MM.1S (cell line): ENCODE measurements around the gene VEPH1.

Experiments
- EZH2 ChIP-seq: fragments of 300-600 bp; sonication (generic); optimal IDR thresholded peaks from 2 replicates; pipeline ENCODE3; 2017; ENCODE audit warnings: low read depth, mild to moderate bottlenecking, antibody characterized with exemption, low read length, mixed read lengths
- EZH2phosphoT487 ChIP-seq: fragments of 300-600 bp; sonication (generic); IDR thresholded peaks from 2 replicates; pipeline ENCODE4 v1.6.1; 2018; ENCODE audit warnings: antibody characterized with exemption, low read length
- TF ChIP-seq, protein P1 (sequence below): fragments of 300-600 bp; sonication (generic); IDR thresholded peaks from 2 replicates; pipeline ENCODE4 v1.5.1; 2016; ENCODE audit warnings: antibody characterized with exemption, low read length, mixed read lengths

DNA sequence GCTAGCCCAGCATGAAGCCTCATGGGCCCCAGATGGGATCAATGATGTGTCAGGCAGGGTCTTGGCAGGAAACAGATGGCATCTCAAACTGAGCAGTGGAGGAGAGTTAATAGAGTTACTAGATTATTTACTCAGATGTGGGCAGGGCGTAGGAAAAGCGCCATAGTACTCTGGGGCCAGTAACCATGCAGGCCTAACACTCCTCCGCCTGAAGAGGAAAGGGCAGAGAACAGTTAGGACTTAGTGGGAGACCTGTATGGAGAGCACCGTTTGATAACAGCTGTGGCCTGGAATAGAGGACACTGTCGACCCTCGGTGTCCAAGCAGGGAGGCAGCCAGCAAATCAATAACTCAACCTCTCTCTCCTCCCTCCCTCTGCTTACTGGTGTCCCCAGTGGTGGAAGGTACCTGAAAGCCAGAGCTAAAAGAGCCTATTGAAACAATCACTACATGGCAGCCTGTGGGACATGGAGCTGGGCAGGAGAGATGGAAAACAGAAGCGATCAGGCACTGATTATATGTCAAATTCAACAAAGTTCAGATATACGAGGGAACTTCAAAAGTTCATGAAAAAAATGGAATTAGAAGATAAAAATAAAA, 231.8 kb downstream of the VEPH1 start:
- TF ChIP-seq, protein P1, sequence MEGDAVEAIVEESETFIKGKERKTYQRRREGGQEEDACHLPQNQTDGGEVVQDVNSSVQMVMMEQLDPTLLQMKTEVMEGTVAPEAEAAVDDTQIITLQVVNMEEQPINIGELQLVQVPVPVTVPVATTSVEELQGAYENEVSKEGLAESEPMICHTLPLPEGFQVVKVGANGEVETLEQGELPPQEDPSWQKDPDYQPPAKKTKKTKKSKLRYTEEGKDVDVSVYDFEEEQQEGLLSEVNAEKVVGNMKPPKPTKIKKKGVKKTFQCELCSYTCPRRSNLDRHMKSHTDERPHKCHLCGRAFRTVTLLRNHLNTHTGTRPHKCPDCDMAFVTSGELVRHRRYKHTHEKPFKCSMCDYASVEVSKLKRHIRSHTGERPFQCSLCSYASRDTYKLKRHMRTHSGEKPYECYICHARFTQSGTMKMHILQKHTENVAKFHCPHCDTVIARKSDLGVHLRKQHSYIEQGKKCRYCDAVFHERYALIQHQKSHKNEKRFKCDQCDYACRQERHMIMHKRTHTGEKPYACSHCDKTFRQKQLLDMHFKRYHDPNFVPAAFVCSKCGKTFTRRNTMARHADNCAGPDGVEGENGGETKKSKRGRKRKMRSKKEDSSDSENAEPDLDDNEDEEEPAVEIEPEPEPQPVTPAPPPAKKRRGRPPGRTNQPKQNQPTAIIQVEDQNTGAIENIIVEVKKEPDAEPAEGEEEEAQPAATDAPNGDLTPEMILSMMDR, result no peak
- no peak for TF ChIP-seq EZH2
- TF ChIP-seq EZH2phosphoT487, result no peak
